HL-60 (cell line): ENCODE results near the gene GRB10.
A peak's percentile ranks its signal among the peaks of the same experiment; 100 is the strongest.
"Not testable (repeated sequence)": the region's sequence is repeated elsewhere in the genome, so short reads cannot be mapped to it uniquely, and the experiment has no call there.

Experiments used
- DNase-seq, 2 experiments: peaks; one replicate each; pipeline ENCODE4 v3.0.0-alpha.2; 2010 to 2020; ENCODE audit warnings: low read depth in 1 of 2, low spot score in 1 of 2
- H3K27ac ChIP-seq: fragments of 250-450 bp; sonication (Bioruptor Pico); replicated peaks from 2 replicates; pipeline ENCODE4 v1.5.1; 2020; ENCODE audit warnings: mild to moderate bottlenecking, moderate library complexity
- H3K27me3 ChIP-seq: fragments of 250-450 bp; sonication (Bioruptor Pico); 2 replicates; pipeline ENCODE4 v1.5.1; 2021; ENCODE audit warnings: mild to moderate bottlenecking, moderate library complexity; ENCODE audit not compliant: insufficient read depth, poor library complexity, severe bottlenecking
- H3K4me3 ChIP-seq: replicated peaks from 2 replicates; pipeline ENCODE4 v1.5.1; 2011; ENCODE audit warnings: mild to moderate bottlenecking, control low read depth, low read length; ENCODE audit not compliant: insufficient read depth
- GABPA ChIP-seq: IDR thresholded peaks from 2 replicates; pipeline ENCODE4 v1.6.1; 2012; ENCODE audit warnings: low read depth
- POLR2AphosphoS5 ChIP-seq: IDR thresholded peaks from 2 replicates; pipeline ENCODE4 v1.6.1; 2012; ENCODE audit warnings: low read depth
- SPI1 ChIP-seq: IDR thresholded peaks from 2 replicates; pipeline ENCODE4 v1.6.1; 2012; ENCODE audit warnings: low read depth, mild to moderate bottlenecking, borderline replicate concordance
- TF ChIP-seq, protein P1 (sequence below): IDR thresholded peaks from one replicate; pipeline ENCODE4 v1.5.1; 2011; ENCODE audit warnings: low read length, control low read depth, inconsistent platforms; ENCODE audit not compliant: insufficient read depth
- TF ChIP-seq, protein P2 (sequence below): IDR thresholded peaks from 2 replicates; pipeline ENCODE4 v1.6.1; 2012; ENCODE audit warnings: low read depth; ENCODE audit not compliant: insufficient replicate concordance

GRB10 gene

DNA sequence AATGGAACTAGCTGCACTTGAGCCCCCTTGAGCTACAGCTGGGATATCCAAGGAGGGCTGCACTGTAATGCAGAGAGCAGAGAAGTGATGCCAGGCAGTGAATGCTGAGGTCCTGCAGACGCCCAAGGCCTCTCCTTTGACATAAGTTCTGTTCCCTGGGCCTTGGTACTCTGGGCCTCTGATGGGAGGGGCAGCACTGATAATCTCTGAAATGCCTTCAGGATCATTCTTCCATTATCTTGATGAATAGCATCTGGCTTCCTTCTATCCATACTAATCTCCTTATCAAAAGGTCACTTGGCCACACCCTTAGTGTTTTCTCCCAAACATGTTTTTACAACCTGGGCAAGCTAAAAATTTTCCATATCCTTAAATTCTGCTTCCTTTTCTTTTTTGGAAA lies 6.9 kb downstream of the GRB10 start:
- H3K27ac ChIP-seq, result no peak overlapping the region
- TF ChIP-seq SPI1, result no peak
- TF ChIP-seq GABPA, result no peak
- TF ChIP-seq, protein P1, sequence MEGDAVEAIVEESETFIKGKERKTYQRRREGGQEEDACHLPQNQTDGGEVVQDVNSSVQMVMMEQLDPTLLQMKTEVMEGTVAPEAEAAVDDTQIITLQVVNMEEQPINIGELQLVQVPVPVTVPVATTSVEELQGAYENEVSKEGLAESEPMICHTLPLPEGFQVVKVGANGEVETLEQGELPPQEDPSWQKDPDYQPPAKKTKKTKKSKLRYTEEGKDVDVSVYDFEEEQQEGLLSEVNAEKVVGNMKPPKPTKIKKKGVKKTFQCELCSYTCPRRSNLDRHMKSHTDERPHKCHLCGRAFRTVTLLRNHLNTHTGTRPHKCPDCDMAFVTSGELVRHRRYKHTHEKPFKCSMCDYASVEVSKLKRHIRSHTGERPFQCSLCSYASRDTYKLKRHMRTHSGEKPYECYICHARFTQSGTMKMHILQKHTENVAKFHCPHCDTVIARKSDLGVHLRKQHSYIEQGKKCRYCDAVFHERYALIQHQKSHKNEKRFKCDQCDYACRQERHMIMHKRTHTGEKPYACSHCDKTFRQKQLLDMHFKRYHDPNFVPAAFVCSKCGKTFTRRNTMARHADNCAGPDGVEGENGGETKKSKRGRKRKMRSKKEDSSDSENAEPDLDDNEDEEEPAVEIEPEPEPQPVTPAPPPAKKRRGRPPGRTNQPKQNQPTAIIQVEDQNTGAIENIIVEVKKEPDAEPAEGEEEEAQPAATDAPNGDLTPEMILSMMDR, result no peak
- TF ChIP-seq, protein P2, sequence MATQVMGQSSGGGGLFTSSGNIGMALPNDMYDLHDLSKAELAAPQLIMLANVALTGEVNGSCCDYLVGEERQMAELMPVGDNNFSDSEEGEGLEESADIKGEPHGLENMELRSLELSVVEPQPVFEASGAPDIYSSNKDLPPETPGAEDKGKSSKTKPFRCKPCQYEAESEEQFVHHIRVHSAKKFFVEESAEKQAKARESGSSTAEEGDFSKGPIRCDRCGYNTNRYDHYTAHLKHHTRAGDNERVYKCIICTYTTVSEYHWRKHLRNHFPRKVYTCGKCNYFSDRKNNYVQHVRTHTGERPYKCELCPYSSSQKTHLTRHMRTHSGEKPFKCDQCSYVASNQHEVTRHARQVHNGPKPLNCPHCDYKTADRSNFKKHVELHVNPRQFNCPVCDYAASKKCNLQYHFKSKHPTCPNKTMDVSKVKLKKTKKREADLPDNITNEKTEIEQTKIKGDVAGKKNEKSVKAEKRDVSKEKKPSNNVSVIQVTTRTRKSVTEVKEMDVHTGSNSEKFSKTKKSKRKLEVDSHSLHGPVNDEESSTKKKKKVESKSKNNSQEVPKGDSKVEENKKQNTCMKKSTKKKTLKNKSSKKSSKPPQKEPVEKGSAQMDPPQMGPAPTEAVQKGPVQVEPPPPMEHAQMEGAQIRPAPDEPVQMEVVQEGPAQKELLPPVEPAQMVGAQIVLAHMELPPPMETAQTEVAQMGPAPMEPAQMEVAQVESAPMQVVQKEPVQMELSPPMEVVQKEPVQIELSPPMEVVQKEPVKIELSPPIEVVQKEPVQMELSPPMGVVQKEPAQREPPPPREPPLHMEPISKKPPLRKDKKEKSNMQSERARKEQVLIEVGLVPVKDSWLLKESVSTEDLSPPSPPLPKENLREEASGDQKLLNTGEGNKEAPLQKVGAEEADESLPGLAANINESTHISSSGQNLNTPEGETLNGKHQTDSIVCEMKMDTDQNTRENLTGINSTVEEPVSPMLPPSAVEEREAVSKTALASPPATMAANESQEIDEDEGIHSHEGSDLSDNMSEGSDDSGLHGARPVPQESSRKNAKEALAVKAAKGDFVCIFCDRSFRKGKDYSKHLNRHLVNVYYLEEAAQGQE, result no peak
- no peak for TF ChIP-seq POLR2AphosphoS5
- H3K27me3 ChIP-seq, result no peaks in the 10 kb centered on the region
- no peak overlapping the region for H3K4me3 ChIP-seq
- DNase-seq, result no peak

DNA sequence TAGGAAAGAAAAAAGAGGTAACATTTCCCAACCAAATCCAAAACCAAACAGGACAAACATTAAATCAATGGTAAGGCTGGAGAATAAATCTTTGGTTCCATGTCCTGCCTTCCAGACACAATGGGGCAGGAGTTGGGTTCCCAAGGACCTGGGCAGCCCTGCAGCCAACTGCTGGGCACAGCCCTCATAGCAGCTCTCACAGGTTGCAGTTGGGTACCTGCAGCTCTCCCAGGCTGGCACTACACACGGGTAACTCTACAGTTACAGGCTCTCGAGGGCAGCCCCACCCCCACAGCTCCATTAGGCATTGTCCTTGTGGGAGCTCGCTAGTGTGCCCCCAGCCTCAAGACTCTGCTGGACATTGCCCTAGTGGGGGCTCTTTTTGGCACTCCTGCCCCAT lies 7.5 kb downstream of the GRB10 start:
- Histone ChIP-seq H3K27ac (no peak overlapping the region), H3K4me3 (no peak overlapping the region), H3K27me3 (no peaks in the 10 kb centered on the region)
- TF ChIP-seq, protein P1, result no peak
- no peak for DNase-seq

DNA sequence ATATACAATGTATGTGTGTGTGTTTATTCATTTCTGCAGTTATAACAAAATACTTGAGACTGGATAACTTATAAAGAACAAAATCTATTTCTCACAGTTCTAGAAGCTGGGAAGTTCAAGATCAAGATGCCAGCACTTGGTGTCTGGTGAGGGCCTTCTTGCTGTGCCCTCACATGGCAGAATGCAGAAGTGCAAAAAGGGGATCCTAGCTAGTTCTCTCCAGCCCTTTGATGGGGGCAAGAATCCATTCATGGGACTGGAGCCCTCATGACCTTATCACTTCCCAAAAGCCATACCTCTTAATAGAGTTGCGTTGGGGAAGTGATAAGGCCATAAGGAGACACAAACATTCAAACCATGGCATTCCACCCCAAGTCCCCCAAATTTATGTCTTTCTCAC lies 8.4 kb downstream of the GRB10 start:
- no peaks in the 10 kb centered on the region for H3K27me3 ChIP-seq
- DNase-seq, result peak in 1 of 2 experiments; percentile 41
- TF ChIP-seq SPI1, result peak; percentile 79
- TF ChIP-seq, protein P1, result no peak
- H3K4me3 ChIP-seq, result no peak overlapping the region
- no peak overlapping the region for H3K27ac ChIP-seq

DNA sequence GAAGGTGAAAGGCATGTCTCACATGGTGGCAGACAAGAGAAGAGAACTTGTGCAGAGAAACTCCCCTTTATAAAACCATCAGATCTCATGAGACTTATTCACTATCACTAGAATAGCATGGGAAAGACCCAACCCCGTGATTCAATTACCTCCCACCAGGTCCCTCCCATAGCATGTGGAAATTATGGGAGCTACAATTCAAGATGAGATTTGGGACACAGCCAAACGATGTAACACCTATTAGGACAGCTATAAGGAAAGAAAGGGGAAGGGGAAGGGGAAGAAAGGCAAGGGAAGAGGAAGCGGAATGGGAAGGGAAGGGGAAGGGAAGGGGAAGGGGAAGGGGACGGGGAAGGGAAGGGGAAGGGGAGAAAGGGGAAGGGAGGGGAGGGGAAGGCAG lies 9.6 kb downstream of the GRB10 start:
- not testable (repeated sequence) for H3K27me3 ChIP-seq, H3K27ac ChIP-seq, H3K4me3 ChIP-seq, DNase-seq

DNA sequence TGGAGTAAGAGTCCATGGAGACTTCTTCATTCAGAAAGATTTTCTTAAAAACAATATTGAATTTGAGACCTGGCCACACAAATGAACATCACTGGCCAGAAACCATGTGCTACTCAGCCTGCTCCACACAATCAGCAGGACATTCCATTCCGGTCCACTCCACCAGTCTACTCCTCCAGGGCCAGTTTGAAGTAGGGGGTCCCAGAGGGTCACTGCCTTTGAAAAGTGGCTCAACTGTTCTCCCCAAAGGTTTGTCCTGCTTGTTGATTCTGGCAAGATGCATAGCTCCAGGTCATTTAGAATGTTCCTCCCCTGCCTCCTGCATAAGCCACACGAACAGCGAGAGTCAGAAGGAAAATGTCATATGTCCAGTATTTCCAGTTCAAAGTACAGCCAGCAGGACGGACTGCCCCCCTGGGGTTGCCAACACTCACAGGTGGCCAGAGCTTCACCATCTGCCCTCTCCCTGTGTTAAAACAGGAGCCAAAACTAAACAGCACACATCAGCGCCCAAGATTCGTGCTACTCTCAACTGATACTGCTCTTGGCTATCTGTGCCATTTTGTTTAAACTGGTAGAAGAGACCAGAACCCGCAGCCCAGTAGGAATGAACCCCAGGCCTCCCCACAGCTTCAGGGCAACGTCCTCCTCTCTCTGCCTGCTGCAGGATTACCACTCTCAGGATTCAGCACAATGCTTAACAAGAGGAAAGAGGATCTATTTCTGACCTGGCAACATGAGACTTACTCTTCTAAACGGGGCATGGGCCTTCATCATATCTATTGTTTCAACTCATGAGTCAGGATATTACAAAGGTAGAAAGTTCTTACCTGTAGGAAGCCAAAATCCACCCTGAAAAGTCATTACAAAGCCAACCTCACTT lies 11.3 kb downstream of the GRB10 start:
- H3K4me3 ChIP-seq, result no peak overlapping the region
- no peak overlapping the region for H3K27ac ChIP-seq
- no peaks in the 10 kb centered on the region for H3K27me3 ChIP-seq
- no peak for TF ChIP-seq GABPA
- TF ChIP-seq, protein P2, result no peak
- TF ChIP-seq, protein P1, result no peak
- no peak for TF ChIP-seq POLR2AphosphoS5
- TF ChIP-seq SPI1, result no peak
- no peak for DNase-seq
